Right lobe of liver (tissue), 6 donors: ENCODE data around the gene CSH2. TPM values are rescaled to one million over a fixed set of nuclear protein-coding genes. Genes with fewer than 3 reads are reported as not detected.
"Not testable (repeated sequence)": the region's sequence is repeated elsewhere in the genome, so short reads cannot be mapped to it uniquely, and the experiment has no call there.

Source experiments
- ATAC-seq, 4 donors: fragments of 200-7000 bp; cut with Tn5 transposase; one replicate each; pipeline ENCODE4 v1.9.1; 2020; ENCODE audit warnings: mild to moderate bottlenecking in 4 of 4, moderate library complexity in 4 of 4
- DNase-seq, 3 donors: peaks; one replicate each; pipeline ENCODE4 v3.0.0-alpha.2; 2020
- H3K27ac ChIP-seq, 3 donors: fragments of 200-600 bp; one replicate each; pipeline ENCODE4 v1.8.0; 2022
- H3K27me3 ChIP-seq, 2 donors: fragments of 200-600 bp; one replicate each; pipeline ENCODE4 v1.8.0; 2022
- H3K36me3 ChIP-seq, 4 donors: fragments of 200-600 bp; sonication (generic) in 1 of 4; one replicate each; pipeline versions ENCODE4 v1.5.1 to v1.8.0; 2017 to 2022; ENCODE audit warnings: control low read depth in 1 of 4
- H3K4me1 ChIP-seq, 4 donors: fragments of 200-600 bp; sonication (generic) in 1 of 4; one replicate each; pipeline versions ENCODE4 v1.5.1 to v1.8.0; 2017 to 2022; ENCODE audit warnings: control low read depth in 1 of 4
- H3K4me3 ChIP-seq, 3 donors: fragments of 200-600 bp; one replicate each; pipeline ENCODE4 v1.8.0; 2022
- H3K9me3 ChIP-seq, 4 donors: fragments of 200-600 bp; sonication (generic) in 1 of 4; one replicate each; pipeline versions ENCODE4 v1.5.1 to v1.8.0; 2017 to 2022; ENCODE audit warnings: control low read depth in 1 of 4
- CTCF ChIP-seq, 4 donors: fragments of 200-600 bp in 3 of 4; fragments of 450-650 bp in 1 of 4; IDR thresholded peaks; one replicate each; pipeline versions ENCODE4 v1.5.1 to v1.8.0; 2016 to 2022; ENCODE audit warnings: antibody characterized with exemption in 4 of 4, mild to moderate bottlenecking in 2 of 4
- POLR2A ChIP-seq: fragments of 450-650 bp; IDR thresholded peaks from one replicate; pipeline ENCODE4 v1.6.1; 2017; ENCODE audit warnings: antibody characterized with exemption, mild to moderate bottlenecking
- WGBS: methylation state at CpG from one replicate; pipeline ENCODE4 v1.1.6; 2018; ENCODE audit warnings: low coverage, low lambda C conversion rate; ENCODE audit not compliant: insufficient coverage; ENCODE audit errors: missing lambda C conversion rate; 5-methylcytosine and 5-hydroxymethylcytosine counted together
- intact Hi-C, 2 donors: fragments of 100-400 bp; cut with DNase I; formaldehyde crosslinking; loops; one replicate each; pipeline versions ENCODE4 v1.11.2 to v1.14.1; 2022
- long read RNA-seq: library from polyadenylated mRNA; unstranded; transcript quantifications from one replicate; pipeline ENCODE4 v2.0.0, GENCODE V29; 2019
- total RNA-seq, 6 experiments: library from RNA; depleted of rRNA in 2 of 6; stranded (reverse); fragments of >200 nt in 2 of 6; fragmentation: NEBNext Ultra II Directional in 3 of 6; extraction: Animal tissue kit (Norgen Biotek cat#: 25700) in 3 of 6; gene quantifications; one replicate each; pipeline versions ENCODE4 v1.1.0 to v1.2.4, GENCODE V29; 2016 to 2023
- donor health status: DM: no; HTN: yes; CAD: no.
- donor health status: DM: no; HTN: no; CAD: no.
- donor health status: DM: no; HTN: no; CAD: no.
- donor health status: DM: no; HTN: yes; CAD: no.
- donor health status: DM: no; HTN: yes; CAD: no.

Gene CSH2
- total RNA-seq = not detected
- long read RNA-seq = 0 reads

DNA sequence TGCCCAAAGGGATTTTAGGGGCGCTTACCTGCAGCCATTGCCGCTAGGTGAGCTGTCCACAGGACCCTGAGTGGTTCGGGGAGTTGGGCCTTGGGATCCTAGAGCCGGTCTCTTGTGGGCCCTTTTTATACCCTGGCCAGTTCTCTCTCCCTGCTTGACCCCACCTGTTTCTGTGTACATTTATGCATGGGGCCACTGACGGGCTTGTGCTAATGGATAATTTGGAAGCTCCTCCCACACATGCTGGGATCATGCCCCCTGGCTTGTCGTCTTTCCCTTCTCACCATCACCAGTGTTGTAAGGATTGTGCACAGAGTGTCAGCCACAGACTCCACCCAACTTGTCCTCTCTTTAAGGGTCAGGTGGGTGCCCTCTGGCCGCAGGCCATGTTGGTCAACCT is at the start of gene CSH2:
TSS of gene CSH2 (minus strand) at position 101 of the 400 bp plus-strand sequence. CDS start at position 38, 63 bp downstream.
- 40% methylated on average over 2 of the region's 7 CpGs for WGBS
- H3K9me3 ChIP-seq, H3K27me3 ChIP-seq, intact Hi-C loops, H3K4me1 ChIP-seq, ATAC-seq, H3K36me3 ChIP-seq, H3K4me3 ChIP-seq, H3K27ac ChIP-seq: not testable (repeated sequence)
- DNase-seq = peak in 1 of 3 donors; percentile 23

DNA sequence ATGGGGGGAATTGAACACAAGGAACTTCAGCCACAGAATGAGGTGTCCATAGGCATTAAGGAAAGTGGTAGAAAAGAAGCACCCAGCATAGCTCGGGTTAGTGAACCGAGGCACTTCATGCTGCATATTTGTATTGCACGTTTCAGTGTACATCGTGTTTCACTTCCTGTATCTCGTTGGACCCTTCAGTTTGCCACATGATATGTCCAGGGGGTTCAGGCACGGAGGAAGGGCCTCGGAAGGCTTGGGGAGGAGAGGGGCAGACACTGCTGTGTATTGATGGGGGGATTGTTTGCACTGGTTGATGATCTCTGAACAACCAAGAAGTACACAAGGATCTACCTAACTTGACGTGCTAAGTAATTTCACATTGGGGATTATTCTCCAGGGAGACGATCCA is 48.9 kb upstream of the CSH2 start:
- H3K27ac ChIP-seq, H3K4me3 ChIP-seq, H3K36me3 ChIP-seq, H3K9me3 ChIP-seq, ATAC-seq, DNase-seq, intact Hi-C loops, H3K27me3 ChIP-seq, H3K4me1 ChIP-seq: not testable (repeated sequence)
- 31% methylated on average over 3 of the region's 9 CpGs for WGBS

GRCh38 chr17:63920779-63921178 is 47.3 kb upstream of the CSH2 start:
- H3K36me3 ChIP-seq, intact Hi-C loops, H3K9me3 ChIP-seq, H3K27me3 ChIP-seq, H3K27ac ChIP-seq, ATAC-seq, H3K4me1 ChIP-seq, H3K4me3 ChIP-seq: not testable (repeated sequence)
- 88% methylated on average over 5 of the region's 5 CpGs for WGBS
- DNase-seq = peak in 1 of 3 donors; percentile 17

DNA sequence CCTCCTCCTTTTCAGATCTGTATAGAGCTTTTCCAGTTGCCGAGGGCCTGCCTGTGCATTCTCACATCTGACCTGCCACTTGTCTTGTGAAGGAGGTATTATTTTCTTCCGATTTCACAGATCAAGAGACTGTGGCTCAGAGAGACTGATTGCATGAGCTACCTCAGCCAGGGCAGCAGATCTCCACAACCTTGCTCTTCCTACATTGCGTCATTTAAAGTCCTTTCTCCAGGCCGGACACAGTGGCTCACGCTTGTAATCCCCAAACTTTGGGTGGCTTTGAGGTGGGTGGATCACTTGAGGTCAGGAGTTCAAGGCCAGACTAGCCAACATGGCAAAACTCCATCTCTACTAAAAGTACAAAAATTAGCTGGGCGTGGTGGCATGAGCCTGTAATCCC is 46.6 kb upstream of the CSH2 start:
- intact Hi-C loops, H3K27ac ChIP-seq, H3K9me3 ChIP-seq, DNase-seq, H3K4me1 ChIP-seq, H3K36me3 ChIP-seq, H3K4me3 ChIP-seq, ATAC-seq, H3K27me3 ChIP-seq: not testable (repeated sequence)
- WGBS = 72% methylated on average over 6 of the region's 6 CpGs

GRCh38 chr17:63919311-63919723 is 45.8 kb upstream of the CSH2 start:
- WGBS = 33% methylated on average over 7 of the region's 8 CpGs
- TF ChIP-seq CTCF (IDR thresholded peaks at IDR 0.05) (peak; percentile 83 to 92 (median 90)), POLR2A (no peak)
- no peaks in the 10 kb centered on the region for H3K27me3 ChIP-seq
- ATAC-seq (peak; percentile 84 to 96 (median 88)), DNase-seq (peak in 1 of 3 donors; percentile 46)
- no peaks in the 10 kb centered on the region for H3K4me1 ChIP-seq
- no peaks in the 10 kb centered on the region for H3K9me3 ChIP-seq
- no peak overlapping the region for H3K4me3 ChIP-seq
- no peak overlapping the region for H3K27ac ChIP-seq
- no peaks in the 10 kb centered on the region for H3K36me3 ChIP-seq
- intact Hi-C loops = loop anchor here in 1 of 2 donors (10.0 kb wide), 1 partner anchor 215 kb away; the partner anchor contains the start of gene ERN1

DNA sequence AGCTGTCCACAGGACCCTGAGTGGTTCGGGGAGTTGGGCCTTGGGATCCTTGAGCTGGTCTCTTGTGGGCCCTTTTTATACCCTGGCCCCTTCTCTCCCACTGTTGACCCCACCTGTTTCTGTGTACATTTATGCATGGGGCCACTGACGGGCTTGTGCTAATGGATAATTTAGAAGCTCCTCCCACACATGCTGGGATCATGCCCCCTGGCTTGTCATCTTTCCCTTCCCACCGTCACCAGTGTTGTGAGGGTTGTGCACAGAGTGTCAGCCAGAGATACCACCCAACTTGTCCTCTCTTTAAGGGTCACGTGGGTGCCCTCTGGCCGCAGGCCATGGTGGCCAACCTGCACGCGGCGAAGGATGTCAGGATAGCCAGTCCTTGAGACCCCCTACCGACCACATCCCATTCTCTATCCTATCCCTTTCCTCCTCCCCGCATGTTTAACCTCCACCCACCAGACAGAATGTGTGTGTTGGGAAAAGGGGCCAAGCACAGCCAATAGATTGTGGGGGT is 45.4 kb upstream of the CSH2 start, which contains the start of gene GH1:
TSS of gene GH1 (minus strand) at position 51 of the 517 bp plus-strand sequence. CDS start 63 bp downstream, outside the sequence.
- H3K36me3 ChIP-seq, H3K4me3 ChIP-seq, H3K9me3 ChIP-seq, ATAC-seq, H3K27ac ChIP-seq, H3K27me3 ChIP-seq, H3K4me1 ChIP-seq: not testable (repeated sequence)
- intact Hi-C loops = loop anchor here in 1 of 2 donors (10.0 kb wide), 1 partner anchor 216 kb away; the partner anchor contains the start of gene ERN1
- WGBS = 42% methylated on average over 6 of the region's 10 CpGs
- peak in 1 of 3 donors; percentile 33 for DNase-seq

GRCh38 chr17:63918305-63918704 is 44.8 kb upstream of the CSH2 start:
- intact Hi-C loops = loop anchor here in 1 of 2 donors (10.0 kb wide), 1 partner anchor 216 kb away; the partner anchor contains the start of gene ERN1
- no peaks in the 10 kb centered on the region for H3K9me3 ChIP-seq
- H3K4me3 ChIP-seq = no peak overlapping the region
- WGBS = 30% methylated on average over 5 of the region's 10 CpGs
- H3K36me3 ChIP-seq = no peaks in the 10 kb centered on the region
- peak in 1 of 3 donors; percentile 55 for DNase-seq
- TF ChIP-seq POLR2A = no peak
- peak in 1 of 4 donors; percentile 9 for TF ChIP-seq CTCF (IDR thresholded peaks at IDR 0.05)
- peak in 2 of 4 donors; percentile 29 to 34 for ATAC-seq
- no peaks in the 10 kb centered on the region for H3K4me1 ChIP-seq
- H3K27me3 ChIP-seq = no peaks in the 10 kb centered on the region
- H3K27ac ChIP-seq = no peak overlapping the region
